Stomach (tissue), 9 donors: Measurements from ENCODE around the gene METTL24. TPM values are rescaled to one million over a fixed set of nuclear protein-coding genes. Genes with fewer than 3 reads are reported as not detected.

Source experiments
- DNase-seq, 2 donors: peaks; one replicate each; pipeline versions ENCODE4 v3.0.0 to v3.0.0-alpha.2; 2013 to 2019
- H3K27ac ChIP-seq, 5 donors: fragments of 200-600 bp in 4 of 5; sonication (generic) in 4 of 5; one replicate each; pipeline ENCODE4 v1.5.1; 2013 to 2019; ENCODE audit warnings: mild to moderate bottlenecking in 1 of 5, moderate library complexity in 1 of 5
- H3K27me3 ChIP-seq, 3 donors: fragments of 200-600 bp; sonication (generic); one replicate each; pipeline ENCODE4 v1.5.1; 2017 to 2019; ENCODE audit warnings: mixed run types in 1 of 3
- H3K36me3 ChIP-seq, 4 donors: fragments of 200-600 bp; sonication (generic); 1 replicate in 3 of 4; 2 replicates in 1 of 4; pipeline ENCODE4 v1.5.1; 2016 to 2019
- H3K4me1 ChIP-seq, 4 donors: fragments of 200-600 bp; sonication (generic); one replicate each; pipeline ENCODE4 v1.5.1; 2016 to 2019
- H3K4me3 ChIP-seq, 4 donors: fragments of 200-600 bp; sonication (generic) in 3 of 4; one replicate each; pipeline ENCODE4 v1.5.1; 2016 to 2019; ENCODE audit warnings: mild to moderate bottlenecking in 1 of 4
- H3K9me3 ChIP-seq, 4 donors: fragments of 200-600 bp; sonication (generic); one replicate each; pipeline ENCODE4 v1.5.1; 2016 to 2019
- EP300 ChIP-seq: sonication (generic); formaldehyde crosslinking; IDR thresholded peaks from one replicate; pipeline ENCODE4 v1.6.1; 2017; ENCODE audit warnings: antibody characterized with exemption
- POLR2A ChIP-seq, 4 donors: fragments of 450-650 bp; IDR thresholded peaks; one replicate each; pipeline ENCODE4 v1.6.1; 2016; ENCODE audit warnings: antibody characterized with exemption in 4 of 4, control low read depth in 2 of 4, mild to moderate bottlenecking in 1 of 4, moderate library complexity in 1 of 4
- POLR2AphosphoS5 ChIP-seq, 3 donors: sonication (generic); formaldehyde crosslinking; IDR thresholded peaks; one replicate each; pipeline ENCODE4 v1.6.1; 2016; ENCODE audit warnings: antibody characterized with exemption in 3 of 3
- WGBS, 5 donors: extraction: QIAGEN DNeasy Blood & Tissue Kit in 3 of 5; methylation state at CpG; one replicate each; pipeline versions ENCODE4 v1.1.5 to v1.1.7; 2013 to 2018; 5-methylcytosine and 5-hydroxymethylcytosine counted together
- intact Hi-C: fragments of 100-400 bp; cut with DNase I; formaldehyde crosslinking; loops from one replicate; pipeline ENCODE4 v1.15.1; 2023; ENCODE audit warnings: low total_unique reads
- polyA plus RNA-seq, 3 donors: library from polyadenylated mRNA; stranded (reverse); fragments of 200-250 nt; gene quantifications; one replicate each; pipeline ENCODE4 v1.2.3, GENCODE V29; 2013
- total RNA-seq, 5 donors: library from RNA; depleted of rRNA; stranded (reverse); fragments of >200 nt; gene quantifications; one replicate each; pipeline versions ENCODE4 v1.1.0 to v1.2.3, GENCODE V29; 2014 to 2016
- TF ChIP-seq, protein P1 (sequence below), 7 experiments: fragments of 450-650 bp in 4 of 7; fragments of 200-600 bp in 3 of 7; sonication (generic) in 3 of 7; IDR thresholded peaks; one replicate each; pipeline ENCODE4 v1.5.1; 2016 to 2019; ENCODE audit warnings: antibody characterized with exemption in 7 of 7, control low read depth in 2 of 7, mild to moderate bottlenecking in 1 of 7
- donor health status: healthy with polysubstance abuse.
- donor health status: Bipolar disorder and iron deficiency.
- donor health status: healthy.

METTL24 gene
- total and polyA plus RNA-seq, 8 donors: 0.55 to 25.8 (median 2.8) TPM; not detected in 1

DNA sequence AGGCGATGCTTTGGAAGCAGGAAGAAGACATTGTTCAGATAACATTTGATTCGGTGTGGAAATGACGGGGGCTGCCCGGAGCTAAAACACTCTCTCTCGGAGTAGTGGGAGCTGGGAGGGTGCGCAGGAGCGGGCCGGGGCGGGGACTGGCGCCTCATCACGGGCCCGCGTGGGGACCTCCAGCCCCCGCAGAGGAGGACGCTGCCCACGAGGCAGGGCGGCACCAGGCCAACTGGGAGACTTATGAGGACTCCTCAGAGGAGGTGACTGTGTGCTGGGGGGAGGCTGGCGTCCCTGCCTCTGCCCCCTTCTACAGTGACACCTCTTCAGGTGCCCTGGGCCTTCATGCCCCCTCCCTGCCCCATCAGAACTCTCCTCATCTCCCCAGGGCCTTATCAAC, 42.1 kb upstream of the METTL24 start:
- peak overlapping the region; percentile 40 to 50 (median 43) for H3K4me3 ChIP-seq
- intact Hi-C loops: no loop called here
- H3K9me3 ChIP-seq: no peaks in the 10 kb centered on the region
- peaks cover 0 to 13% (median 7%) of the 10 kb centered on the region in 4 donors for H3K4me1 ChIP-seq
- 47 to 90% (median 75%) methylated on average over 13 to 18 of the region's 18 CpGs for WGBS, 5 donors
- TF ChIP-seq POLR2A (IDR thresholded peaks at IDR 0.05) (no peak), EP300 (no peak), POLR2AphosphoS5 (IDR thresholded peaks at IDR 0.05) (no peak)
- TF ChIP-seq, protein P1, sequence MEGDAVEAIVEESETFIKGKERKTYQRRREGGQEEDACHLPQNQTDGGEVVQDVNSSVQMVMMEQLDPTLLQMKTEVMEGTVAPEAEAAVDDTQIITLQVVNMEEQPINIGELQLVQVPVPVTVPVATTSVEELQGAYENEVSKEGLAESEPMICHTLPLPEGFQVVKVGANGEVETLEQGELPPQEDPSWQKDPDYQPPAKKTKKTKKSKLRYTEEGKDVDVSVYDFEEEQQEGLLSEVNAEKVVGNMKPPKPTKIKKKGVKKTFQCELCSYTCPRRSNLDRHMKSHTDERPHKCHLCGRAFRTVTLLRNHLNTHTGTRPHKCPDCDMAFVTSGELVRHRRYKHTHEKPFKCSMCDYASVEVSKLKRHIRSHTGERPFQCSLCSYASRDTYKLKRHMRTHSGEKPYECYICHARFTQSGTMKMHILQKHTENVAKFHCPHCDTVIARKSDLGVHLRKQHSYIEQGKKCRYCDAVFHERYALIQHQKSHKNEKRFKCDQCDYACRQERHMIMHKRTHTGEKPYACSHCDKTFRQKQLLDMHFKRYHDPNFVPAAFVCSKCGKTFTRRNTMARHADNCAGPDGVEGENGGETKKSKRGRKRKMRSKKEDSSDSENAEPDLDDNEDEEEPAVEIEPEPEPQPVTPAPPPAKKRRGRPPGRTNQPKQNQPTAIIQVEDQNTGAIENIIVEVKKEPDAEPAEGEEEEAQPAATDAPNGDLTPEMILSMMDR (IDR thresholded peaks at IDR 0.05): no peak
- H3K27me3 ChIP-seq: no peaks in the 10 kb centered on the region
- H3K27ac ChIP-seq: peak overlapping the region in 1 of 5 donors; percentile 13
- DNase-seq: no peak
- H3K36me3 ChIP-seq: no peaks in the 10 kb centered on the region

DNA sequence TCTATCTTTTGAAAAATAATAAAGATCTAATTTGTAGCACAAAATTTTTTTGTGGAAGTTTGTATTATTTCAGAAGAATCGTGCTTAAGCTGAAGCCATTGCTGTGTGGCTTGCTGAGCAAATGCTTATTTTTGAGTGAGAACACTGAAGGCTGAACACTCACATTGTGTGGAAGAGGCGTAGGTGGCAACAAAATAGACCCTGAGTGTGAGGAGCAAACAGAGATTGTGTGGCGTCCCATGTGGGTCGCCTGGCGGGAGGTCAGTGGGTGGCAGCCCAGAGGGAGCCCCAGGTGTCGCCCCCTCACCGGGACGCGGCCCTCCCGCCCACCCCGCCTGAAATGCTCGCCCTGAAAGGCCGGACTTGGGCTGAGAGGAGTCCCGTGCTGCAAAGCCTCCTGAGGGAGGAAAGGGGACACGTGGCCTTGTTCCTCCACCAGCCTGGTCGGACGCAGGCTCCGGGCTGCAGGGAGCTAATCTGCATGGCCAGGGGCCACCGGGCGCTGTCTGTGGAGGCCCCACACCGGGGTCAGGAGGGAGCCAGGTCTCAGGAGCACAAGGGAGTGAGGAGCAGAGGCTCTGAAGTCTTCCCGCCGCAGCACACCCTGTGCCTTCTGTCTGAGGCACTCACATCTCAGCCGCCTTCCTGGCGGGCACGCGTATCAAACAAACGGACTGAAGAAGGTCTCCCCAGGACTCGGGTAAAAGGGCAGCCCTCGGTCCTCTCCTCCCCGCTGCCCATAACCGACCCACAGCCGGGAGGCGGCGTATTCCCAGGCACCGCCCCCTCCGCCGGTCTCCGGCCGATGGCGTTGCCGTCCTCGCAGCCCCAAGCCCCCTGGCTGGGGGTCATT, 41.3 kb upstream of the METTL24 start:
- H3K27ac ChIP-seq: peak overlapping the region in 2 of 5 donors; percentile 13 to 30
- peak in 1 of 2 donors; percentile 46 for DNase-seq
- H3K36me3 ChIP-seq: no peaks in the 10 kb centered on the region
- H3K9me3 ChIP-seq: no peaks in the 10 kb centered on the region
- peak overlapping the region; percentile 40 to 50 (median 43) for H3K4me3 ChIP-seq
- TF ChIP-seq, protein P1 (IDR thresholded peaks at IDR 0.05): no peak
- no peak for TF ChIP-seq EP300
- H3K4me1 ChIP-seq: peaks cover 0 to 13% (median 7%) of the 10 kb centered on the region in 4 donors
- WGBS, 5 donors: 24 to 48% (median 33%) methylated on average over 19 to 43 of the region's 43 CpGs
- no peaks in the 10 kb centered on the region for H3K27me3 ChIP-seq
- intact Hi-C loops: loop anchor here (10.0 kb wide), 3 partner anchors 225 to 695 kb away; partner anchors contain the start of gene WASF1

DNA sequence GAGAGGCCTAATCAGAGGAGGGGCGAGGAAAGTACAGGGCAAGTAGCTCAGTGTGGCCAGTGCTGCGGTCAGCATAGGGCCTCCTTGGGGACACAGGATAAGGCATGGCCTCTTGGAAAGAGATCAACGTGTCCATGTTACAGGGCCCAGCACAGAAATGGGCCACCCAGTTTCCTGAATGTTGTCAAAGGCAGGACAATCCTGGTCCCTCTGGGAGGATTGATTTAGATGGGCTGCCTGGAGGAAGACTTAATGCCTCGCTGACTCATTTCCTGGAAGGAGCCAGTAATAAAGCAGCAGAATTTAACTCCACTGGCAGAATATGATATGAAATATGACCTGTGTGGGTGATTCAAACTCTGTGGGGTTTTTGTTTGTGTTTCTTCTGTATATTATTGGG, 40.6 kb upstream of the METTL24 start:
- WGBS, 5 donors: 85 to 92% (median 87%) methylated on average over 4 of the region's 4 CpGs
- intact Hi-C loops: loop anchor here (10.0 kb wide), 3 partner anchors 224 to 694 kb away; partner anchors contain the start of gene WASF1

DNA sequence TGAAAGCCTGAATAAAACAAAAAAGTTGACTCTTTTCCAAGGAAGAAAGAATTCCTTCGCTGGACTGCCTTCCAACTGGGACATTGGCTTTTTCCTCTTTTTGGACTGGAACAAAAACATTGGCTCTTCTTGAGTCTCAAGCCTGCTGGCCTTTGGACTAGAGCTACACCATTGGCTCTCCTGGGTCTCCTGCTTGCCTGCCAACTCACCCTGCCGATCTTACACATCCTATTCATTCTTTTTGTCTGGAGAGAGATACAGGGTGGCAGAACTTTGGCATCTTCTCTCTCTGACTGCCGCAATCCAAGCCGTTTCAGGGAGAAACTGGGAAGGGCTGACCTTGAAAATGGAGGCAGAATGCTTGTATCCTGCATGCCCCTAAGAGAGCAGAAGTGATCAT, 37.1 kb upstream of the METTL24 start:
- H3K36me3 ChIP-seq: no peaks in the 10 kb centered on the region
- WGBS, 5 donors: 37 to 86% (median 69%) methylated on average over 4 of the region's 4 CpGs
- H3K4me1 ChIP-seq: peaks cover 2 to 18% (median 11%) of the 10 kb centered on the region in 4 donors
- DNase-seq: no peak
- H3K9me3 ChIP-seq: no peaks in the 10 kb centered on the region
- H3K4me3 ChIP-seq: no peak overlapping the region
- intact Hi-C loops: loop anchor here (10.0 kb wide), 3 partner anchors 220 to 690 kb away; partner anchors contain the start of gene WASF1
- TF ChIP-seq POLR2A (IDR thresholded peaks at IDR 0.05) (no peak), POLR2AphosphoS5 (IDR thresholded peaks at IDR 0.05) (no peak), EP300 (no peak)
- TF ChIP-seq, protein P1 (IDR thresholded peaks at IDR 0.05): no peak
- no peaks in the 10 kb centered on the region for H3K27me3 ChIP-seq
- no peak overlapping the region for H3K27ac ChIP-seq

More for the DNA sequence above, 40.6 kb upstream of the METTL24 start:
- Histone ChIP-seq H3K9me3 (no peaks in the 10 kb centered on the region), H3K27me3 (no peaks in the 10 kb centered on the region), H3K4me1 (peaks cover 0 to 13% (median 7%) of the 10 kb centered on the region in 4 donors), H3K27ac (no peak overlapping the region), H3K4me3 (no peak overlapping the region), H3K36me3 (no peaks in the 10 kb centered on the region)
- no peak for DNase-seq
- TF ChIP-seq POLR2A (IDR thresholded peaks at IDR 0.05) (no peak), EP300 (no peak), POLR2AphosphoS5 (IDR thresholded peaks at IDR 0.05) (no peak)
- TF ChIP-seq, protein P1 (IDR thresholded peaks at IDR 0.05): no peak
